Breast epithelium (tissue), 4 donors: ENCODE measurements around the gene TMEM17. TPM values are rescaled to one million over a fixed set of nuclear protein-coding genes. Genes with fewer than 3 reads are reported as not detected.
"Not testable (repeated sequence)": the region's sequence is repeated elsewhere in the genome, so short reads cannot be mapped to it uniquely, and the experiment has no call there.

Experiments used
- DNase-seq, 2 donors: peaks; one replicate each; pipeline ENCODE4 v3.0.0-alpha.2; 2019; ENCODE audit warnings: low spot score in 2 of 2
- H3K27ac ChIP-seq, 2 donors: fragments of 200-600 bp; sonication (generic) in 1 of 2; one replicate each; pipeline ENCODE4 v1.5.1; 2016 to 2019; ENCODE audit warnings: mild to moderate bottlenecking in 1 of 2
- H3K27me3 ChIP-seq, 2 donors: fragments of 200-600 bp; sonication (generic) in 1 of 2; one replicate each; pipeline versions ENCODE4 v1.5.1 to v1.6.0; 2017 to 2019; ENCODE audit warnings: control low read depth in 1 of 2, mild to moderate bottlenecking in 1 of 2
- H3K36me3 ChIP-seq: fragments of 200-600 bp; one replicate; pipeline ENCODE4 v1.5.1; 2019
- H3K4me1 ChIP-seq, 2 donors: fragments of 200-600 bp; sonication (generic); one replicate each; pipeline ENCODE4 v1.5.1; 2016 to 2019; ENCODE audit warnings: control low read depth in 1 of 2
- H3K4me3 ChIP-seq, 3 donors: fragments of 200-600 bp; sonication (generic); 1 replicate in 2 of 3; 2 replicates in 1 of 3; pipeline ENCODE4 v1.5.1; 2016 to 2019; ENCODE audit warnings: mild to moderate bottlenecking in 3 of 3, moderate library complexity in 2 of 3
- H3K9me3 ChIP-seq, 2 donors: fragments of 200-600 bp; sonication (generic) in 1 of 2; one replicate each; pipeline ENCODE4 v1.5.1; 2016 to 2019; ENCODE audit warnings: control low read depth in 1 of 2
- CTCF ChIP-seq, 3 donors: fragments of 450-650 bp; IDR thresholded peaks; one replicate each; pipeline ENCODE4 v1.5.1; 2016 to 2017; ENCODE audit warnings: antibody characterized with exemption in 3 of 3, mild to moderate bottlenecking in 3 of 3, moderate library complexity in 3 of 3
- POLR2A ChIP-seq: fragments of 450-650 bp; IDR thresholded peaks from one replicate; pipeline ENCODE4 v1.6.1; 2016; ENCODE audit warnings: antibody characterized with exemption, mild to moderate bottlenecking, moderate library complexity
- POLR2AphosphoS5 ChIP-seq, 3 donors: sonication (generic); formaldehyde crosslinking; IDR thresholded peaks; one replicate each; pipeline ENCODE4 v1.6.1; 2017; ENCODE audit warnings: antibody characterized with exemption in 3 of 3
- intact Hi-C: fragments of 100-400 bp; cut with DNase I; formaldehyde crosslinking; loops from one replicate; pipeline ENCODE4 v1.15.1; 2023; ENCODE audit warnings: low total_unique reads
- total RNA-seq, 3 donors: library from RNA; depleted of rRNA; stranded (reverse); fragments of >200 nt; gene quantifications; one replicate each; pipeline ENCODE4 v1.1.0, GENCODE V29; 2016

Gene TMEM17
- total RNA-seq, 3 donors from 2014 or later, result 0.33 to 3.4 (median 2.3) TPM

- no peaks in the 10 kb centered on the region for H3K36me3 ChIP-seq
- no peaks in the 10 kb centered on the region for H3K4me1 ChIP-seq
- H3K4me3 ChIP-seq, result no peak overlapping the region
- DNase-seq, result no peak
- TF ChIP-seq CTCF (IDR thresholded peaks at IDR 0.05), result no peak
- no peak for TF ChIP-seq POLR2AphosphoS5 (IDR thresholded peaks at IDR 0.05)
- TF ChIP-seq POLR2A, result no peak
- H3K27ac ChIP-seq, result no peak overlapping the region
- intact Hi-C loops, result no loop called here
- peaks cover 0 to 6% of the 10 kb centered on the region in 2 donors for H3K9me3 ChIP-seq
- H3K27me3 ChIP-seq, result no peaks in the 10 kb centered on the region
Measured at GRCh38 chr2:62536873-62537547, 31.0 kb upstream of the TMEM17 start.

GRCh38 chr2:62535521-62535920 lies 29.5 kb upstream of the TMEM17 start:
- H3K4me1 ChIP-seq, intact Hi-C loops, H3K36me3 ChIP-seq, H3K4me3 ChIP-seq, H3K27me3 ChIP-seq, H3K9me3 ChIP-seq, DNase-seq, H3K27ac ChIP-seq: not testable (repeated sequence)

GRCh38 chr2:62531594-62531993 lies 25.6 kb upstream of the TMEM17 start:
- Histone ChIP-seq H3K4me3 (no peak overlapping the region), H3K9me3 (peaks cover 0 to 6% of the 10 kb centered on the region in 2 donors), H3K4me1 (no peaks in the 10 kb centered on the region), H3K27me3 (no peaks in the 10 kb centered on the region), H3K27ac (no peak overlapping the region), H3K36me3 (no peaks in the 10 kb centered on the region)
- TF ChIP-seq CTCF (IDR thresholded peaks at IDR 0.05) (no peak), POLR2A (no peak), POLR2AphosphoS5 (IDR thresholded peaks at IDR 0.05) (no peak)
- DNase-seq, result no peak
- intact Hi-C loops, result no loop called here

- DNase-seq, result no peak
- intact Hi-C loops, result no loop called here
- Histone ChIP-seq H3K27me3 (no peaks in the 10 kb centered on the region), H3K27ac (no peak overlapping the region), H3K36me3 (no peaks in the 10 kb centered on the region), H3K4me1 (no peaks in the 10 kb centered on the region), H3K4me3 (no peak overlapping the region), H3K9me3 (peaks cover 0 to 6% of the 10 kb centered on the region in 2 donors)
- TF ChIP-seq CTCF (IDR thresholded peaks at IDR 0.05) (no peak), POLR2AphosphoS5 (IDR thresholded peaks at IDR 0.05) (no peak), POLR2A (no peak)
Measured at GRCh38 chr2:62529758-62530157, 23.8 kb upstream of the TMEM17 start.

GRCh38 chr2:62527478-62528210 lies 21.6 kb upstream of the TMEM17 start:
- intact Hi-C loops, result no loop called here
- H3K9me3 ChIP-seq, result no peaks in the 10 kb centered on the region
- H3K4me3 ChIP-seq, result no peak overlapping the region
- no peak overlapping the region for H3K27ac ChIP-seq
- TF ChIP-seq POLR2A (no peak), POLR2AphosphoS5 (IDR thresholded peaks at IDR 0.05) (no peak), CTCF (IDR thresholded peaks at IDR 0.05) (no peak)
- no peaks in the 10 kb centered on the region for H3K27me3 ChIP-seq
- H3K4me1 ChIP-seq, result no peaks in the 10 kb centered on the region
- DNase-seq, result no peak
- H3K36me3 ChIP-seq, result no peaks in the 10 kb centered on the region
